ENCODE results near the gene EOLA1.
"Not testable (repeated sequence)": the region's sequence is repeated elsewhere in the genome, so short reads cannot be mapped to it uniquely, and the experiment has no call there.

EOLA1 gene

DNA sequence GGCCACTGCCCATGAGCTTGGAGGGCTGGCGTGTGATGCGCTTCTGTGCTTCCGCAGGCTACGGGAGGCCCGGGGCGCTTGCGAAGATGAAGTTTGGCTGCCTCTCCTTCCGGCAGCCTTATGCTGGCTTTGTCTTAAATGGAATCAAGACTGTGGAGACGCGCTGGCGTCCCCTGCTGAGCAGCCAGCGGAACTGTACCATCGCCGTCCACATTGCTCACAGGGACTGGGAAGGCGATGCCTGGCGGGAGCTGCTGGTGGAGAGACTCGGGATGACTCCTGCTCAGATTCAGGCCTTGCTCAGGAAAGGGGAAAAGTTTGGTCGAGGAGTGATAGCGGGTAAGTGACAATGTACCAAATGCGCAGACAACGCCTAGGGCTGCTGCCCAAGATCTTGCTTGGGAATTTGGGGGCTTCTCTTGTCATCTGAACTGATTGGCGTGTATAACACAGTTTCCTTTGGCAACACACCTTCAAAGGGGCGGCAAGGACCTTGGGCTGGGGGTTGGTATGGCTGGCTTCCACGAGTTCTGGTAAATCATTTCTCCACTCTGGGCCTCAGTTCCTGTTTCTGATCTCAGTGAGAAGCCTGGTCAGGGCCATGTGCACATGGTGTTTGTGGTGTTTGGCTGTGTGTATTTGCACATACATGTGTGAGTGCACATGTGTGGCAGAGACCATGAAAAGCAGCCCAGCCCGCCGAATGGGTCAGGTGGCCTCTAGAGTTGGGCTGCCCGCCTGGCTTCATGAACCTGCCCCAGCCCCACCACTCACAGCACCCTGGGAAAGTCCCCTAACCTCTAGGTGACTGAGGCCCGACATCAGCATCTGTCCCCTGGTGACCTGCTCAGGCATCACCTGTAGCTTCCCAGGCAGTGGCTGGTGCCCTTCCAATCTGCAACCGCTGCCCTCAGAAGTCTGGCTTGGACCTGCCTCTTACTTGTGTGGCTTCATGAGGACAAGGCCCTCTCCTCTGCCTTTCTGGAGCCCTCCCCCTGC is 5.0 kb downstream of the EOLA1 start:
- DNase-seq (ENCODE audit: low spot score in 2 of 2); H3K4me1 Mint-ChIP-seq: not testable (repeated sequence)
- ATAC-seq (ENCODE audit: low read depth) = peak; percentile 18

DNA sequence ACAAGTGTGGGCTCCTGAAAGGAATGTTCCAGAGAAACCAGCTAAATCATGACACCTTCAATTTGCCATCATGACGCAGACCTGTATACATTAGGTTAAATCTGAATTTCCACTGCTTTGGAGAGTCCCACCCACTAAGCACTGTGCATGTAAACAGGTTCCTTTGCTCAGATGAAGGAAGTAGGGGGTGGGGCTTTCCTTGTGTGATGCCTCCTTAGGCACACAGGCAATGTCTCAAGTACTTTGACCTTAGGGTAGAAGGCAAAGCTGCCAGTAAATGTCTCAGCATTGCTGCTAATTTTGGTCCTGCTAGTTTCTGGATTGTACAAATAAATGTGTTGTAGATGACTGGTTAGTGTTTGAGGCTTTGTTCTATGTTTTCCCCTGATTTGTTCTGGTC is 6.2 kb downstream of the EOLA1 start:
- H3K4me1 Mint-ChIP-seq; ATAC-seq (ENCODE audit: low read depth); H3K4me3 Mint-ChIP-seq; DNase-seq (ENCODE audit: low spot score in 2 of 2); H3K27me3 Mint-ChIP-seq; H3K27ac Mint-ChIP-seq; H3K36me3 Mint-ChIP-seq; H3K9me3 Mint-ChIP-seq: not testable (repeated sequence)

More for the DNA sequence above, 5.0 kb downstream of the EOLA1 start:
- not testable (repeated sequence) for H3K9me3 Mint-ChIP-seq, H3K27ac Mint-ChIP-seq, H3K36me3 Mint-ChIP-seq, H3K27me3 Mint-ChIP-seq, H3K4me3 Mint-ChIP-seq

DNA sequence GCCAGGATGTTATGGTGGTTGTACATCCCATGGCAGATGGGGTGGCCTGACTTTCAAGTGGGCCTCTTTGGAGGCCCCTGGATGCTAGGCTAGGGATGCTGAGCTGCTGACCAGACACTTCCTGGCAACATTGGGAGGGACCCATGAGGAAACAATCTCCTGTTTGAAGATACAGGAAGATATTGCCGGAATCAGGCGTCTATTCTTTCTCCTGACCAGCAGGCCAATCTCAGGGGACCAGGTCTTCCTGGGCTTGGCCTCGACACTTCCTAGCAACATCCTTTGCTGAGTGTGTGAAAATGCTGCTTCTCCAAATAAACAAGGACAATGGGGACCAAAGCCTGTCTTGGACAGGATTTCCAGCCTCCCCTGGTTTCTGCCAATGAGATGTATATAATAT is 7.0 kb downstream of the EOLA1 start:
- not testable (repeated sequence) for H3K27ac Mint-ChIP-seq

DNA sequence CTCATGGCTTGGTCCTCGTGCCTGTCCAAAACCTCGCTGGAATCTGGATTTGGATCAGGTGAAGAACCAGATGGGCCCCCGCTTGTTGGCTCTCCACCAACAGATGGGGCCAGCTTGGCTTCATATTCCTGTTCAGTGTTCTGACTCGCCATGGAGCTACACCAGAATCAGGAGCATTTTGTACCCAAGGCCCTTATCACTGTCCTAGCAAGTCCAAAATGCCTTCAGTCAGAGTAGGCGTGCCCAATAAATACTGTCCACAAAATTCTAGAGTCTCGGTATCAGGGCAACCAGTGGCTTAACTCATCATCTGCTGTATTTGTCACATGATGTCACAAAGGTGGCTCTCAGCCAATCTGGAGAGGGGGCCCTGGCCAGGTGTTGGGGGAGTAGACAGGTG is 8.9 kb downstream of the EOLA1 start, which contains the start of gene HSFX3:
Gene HSFX3 (minus strand): TSS at position 224 of the 400 bp plus-strand sequence. CDS start 72 bp downstream, at position 152.
- not testable (repeated sequence) for H3K27ac Mint-ChIP-seq; ATAC-seq (ENCODE audit: low read depth); H3K36me3 Mint-ChIP-seq; H3K4me3 Mint-ChIP-seq; H3K4me1 Mint-ChIP-seq; H3K27me3 Mint-ChIP-seq; H3K9me3 Mint-ChIP-seq; DNase-seq (ENCODE audit: low spot score in 2 of 2)

More for the DNA sequence above, 7.0 kb downstream of the EOLA1 start:
- ATAC-seq (ENCODE audit: low read depth); DNase-seq (ENCODE audit: low spot score in 2 of 2); H3K36me3 Mint-ChIP-seq; H3K9me3 Mint-ChIP-seq; H3K4me3 Mint-ChIP-seq; H3K27me3 Mint-ChIP-seq; H3K4me1 Mint-ChIP-seq: not testable (repeated sequence)

DNA sequence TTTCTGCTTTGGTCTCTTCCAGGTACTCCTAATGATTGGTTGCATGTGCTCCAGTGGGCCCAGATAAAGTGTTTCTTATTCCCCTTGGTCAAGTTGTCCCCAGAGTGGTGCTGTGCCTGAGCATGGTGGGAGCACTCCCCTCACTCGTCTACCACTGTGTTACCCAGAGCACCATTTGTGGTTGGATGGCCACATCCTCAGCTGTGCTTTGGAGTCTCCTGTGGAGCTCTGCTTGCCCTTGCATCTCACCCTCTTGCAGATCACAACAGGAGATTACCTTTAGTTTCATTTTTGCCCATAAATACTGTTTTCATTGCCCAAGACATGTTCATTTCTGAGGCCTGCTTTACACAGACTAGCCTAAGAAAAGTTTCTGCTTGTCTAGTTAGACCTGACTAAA is 9.6 kb downstream of the EOLA1 start:
- H3K9me3 Mint-ChIP-seq; H3K27ac Mint-ChIP-seq; H3K36me3 Mint-ChIP-seq; ATAC-seq (ENCODE audit: low read depth); DNase-seq (ENCODE audit: low spot score in 2 of 2); H3K4me1 Mint-ChIP-seq; H3K4me3 Mint-ChIP-seq; H3K27me3 Mint-ChIP-seq: not testable (repeated sequence)

DNA sequence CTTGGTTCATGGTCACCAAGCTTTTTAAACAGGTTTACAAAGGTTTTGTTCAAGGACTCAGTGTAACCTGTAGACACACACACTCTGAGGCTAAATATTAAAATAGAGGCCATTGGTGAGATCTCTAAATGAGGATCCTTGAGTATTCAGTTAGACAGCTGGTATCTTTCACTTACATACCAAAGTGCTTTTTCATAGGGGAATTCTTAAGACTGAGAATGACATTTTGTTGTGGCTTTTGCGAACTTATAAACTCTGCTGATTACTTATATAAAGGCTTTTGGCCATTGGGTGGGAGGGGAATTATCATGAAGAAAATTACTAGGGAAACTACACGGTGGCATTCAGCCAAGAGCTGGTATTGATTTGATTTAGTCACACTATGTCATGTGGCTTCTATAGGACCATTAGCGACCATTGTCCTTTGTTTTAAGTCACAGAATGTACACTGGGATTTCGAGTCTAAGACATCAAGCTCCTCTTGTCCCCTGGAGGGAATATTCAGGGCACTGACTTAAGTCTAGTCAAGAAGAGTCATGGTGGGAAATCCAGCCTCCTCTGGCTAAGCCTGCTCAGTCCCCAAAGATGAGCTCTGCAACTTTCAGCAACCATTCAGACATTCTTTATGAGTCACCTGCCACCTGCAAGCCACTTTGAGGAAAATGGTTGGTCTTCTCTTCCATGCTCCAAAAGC is 10.6 kb downstream of the EOLA1 start:
- H3K9me3 Mint-ChIP-seq; H3K27ac Mint-ChIP-seq; H3K27me3 Mint-ChIP-seq; H3K4me1 Mint-ChIP-seq; H3K36me3 Mint-ChIP-seq; DNase-seq (ENCODE audit: low spot score in 2 of 2); ATAC-seq (ENCODE audit: low read depth); H3K4me3 Mint-ChIP-seq: not testable (repeated sequence)

DNA sequence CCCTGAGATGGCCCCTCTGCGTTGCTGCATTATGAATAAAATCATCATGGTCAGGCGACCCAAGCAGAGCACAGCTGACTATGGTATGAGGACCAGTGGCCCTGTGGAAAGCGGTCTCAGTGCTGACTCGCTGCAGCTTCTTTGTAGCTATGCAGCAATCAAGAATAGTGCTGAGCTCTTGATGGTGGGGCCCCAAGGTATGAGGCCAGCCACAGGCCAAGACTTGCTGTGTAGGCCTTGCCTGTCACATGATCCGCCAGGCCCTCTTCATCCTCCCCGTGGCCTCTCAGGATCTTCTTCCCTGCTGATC is 11.1 kb downstream of the EOLA1 start:
- H3K27ac Mint-ChIP-seq; H3K4me3 Mint-ChIP-seq; H3K36me3 Mint-ChIP-seq; H3K9me3 Mint-ChIP-seq; DNase-seq (ENCODE audit: low spot score in 2 of 2); H3K4me1 Mint-ChIP-seq; H3K27me3 Mint-ChIP-seq; ATAC-seq (ENCODE audit: low read depth): not testable (repeated sequence)

DNA sequence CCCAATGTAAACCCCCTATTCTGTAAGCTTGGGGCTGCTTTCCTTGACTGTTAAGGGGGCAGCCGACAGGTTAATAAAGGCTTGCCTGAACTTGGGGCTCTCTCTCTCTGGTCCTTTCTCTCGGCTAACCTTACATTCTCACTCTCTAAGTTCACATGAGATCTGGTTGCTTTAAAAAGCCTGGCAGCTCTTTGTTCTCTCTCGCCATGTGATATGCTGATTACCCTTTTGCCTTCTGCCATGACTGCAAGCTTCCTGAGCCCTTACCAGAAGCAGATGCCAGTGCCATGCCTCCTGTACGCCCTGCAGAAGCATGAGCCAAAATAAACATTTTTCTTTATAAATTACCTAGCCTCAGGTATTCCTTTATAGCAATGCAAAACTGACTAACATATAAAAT is 14.4 kb downstream of the EOLA1 start:
- not testable (repeated sequence) for ATAC-seq (ENCODE audit: low read depth); H3K4me1 Mint-ChIP-seq; H3K27me3 Mint-ChIP-seq; H3K4me3 Mint-ChIP-seq; H3K27ac Mint-ChIP-seq; H3K36me3 Mint-ChIP-seq; H3K9me3 Mint-ChIP-seq; DNase-seq (ENCODE audit: low spot score in 2 of 2)

DNA sequence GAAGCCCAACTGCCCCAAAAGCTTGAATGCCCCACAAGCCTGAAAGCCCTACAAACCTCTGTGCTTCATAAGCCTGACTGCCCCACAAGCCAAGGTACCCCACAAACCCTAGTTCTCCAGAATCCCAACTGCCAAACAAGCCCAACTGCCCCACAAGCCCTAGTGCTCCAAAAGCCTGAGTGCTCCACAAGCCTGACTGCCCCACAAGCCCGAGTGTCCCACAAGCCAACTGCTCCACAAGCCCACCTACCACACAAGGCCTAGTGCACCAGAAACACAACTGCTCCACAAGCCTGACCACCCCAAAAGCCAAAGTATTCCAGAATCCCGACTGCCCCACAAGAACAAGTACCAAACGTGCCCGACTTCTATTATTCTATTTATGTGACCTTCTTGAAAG is 22.5 kb downstream of the EOLA1 start:
- peak overlapping the region; percentile 15 for H3K27ac Mint-ChIP-seq
- H3K27me3 Mint-ChIP-seq = no peaks in the 10 kb centered on the region
- no peaks in the 10 kb centered on the region for H3K9me3 Mint-ChIP-seq
- H3K36me3 Mint-ChIP-seq = no peaks in the 10 kb centered on the region
- ATAC-seq (ENCODE audit: low read depth) = no peak
- DNase-seq (ENCODE audit: low spot score in 2 of 2) = no peak
- no peak overlapping the region for H3K4me3 Mint-ChIP-seq
- no peaks in the 10 kb centered on the region for H3K4me1 Mint-ChIP-seq

DNA sequence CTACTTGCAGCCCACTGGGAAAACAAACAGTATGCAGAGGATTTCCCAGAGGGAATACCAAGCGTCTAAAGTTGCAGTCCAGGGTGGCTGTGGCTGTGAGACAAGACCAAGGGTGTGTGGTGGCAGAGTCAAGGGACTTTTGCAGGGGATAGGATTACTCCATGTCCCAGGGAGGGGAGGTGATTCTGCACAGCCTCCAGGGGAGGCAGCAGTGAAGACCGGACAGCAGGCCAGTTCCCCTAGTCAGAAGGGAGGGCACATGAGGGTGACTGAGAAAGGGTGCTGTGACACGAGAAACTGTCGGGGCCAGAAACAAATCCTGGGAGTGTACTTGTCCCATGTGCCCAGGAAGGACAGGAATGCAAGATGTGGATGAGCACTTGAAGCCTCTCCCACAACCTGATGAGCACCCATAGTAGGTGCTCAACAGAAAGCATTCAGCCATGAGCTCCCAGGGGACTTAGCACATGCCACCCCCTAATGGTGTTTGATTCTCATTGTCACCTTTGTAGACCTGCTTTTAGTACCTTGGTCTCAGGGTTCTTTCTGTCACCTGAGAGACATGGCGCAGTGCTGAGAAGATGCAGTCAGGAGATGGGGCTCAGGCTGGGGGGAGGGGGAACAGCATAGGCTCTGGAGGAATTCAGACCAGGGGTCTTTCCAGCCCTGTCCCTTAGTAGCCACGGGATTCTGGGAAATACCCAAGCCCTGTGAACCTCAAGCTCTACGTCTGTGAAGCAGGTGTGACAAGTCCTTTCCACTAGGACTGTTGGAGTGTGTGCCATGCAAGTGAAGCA is 27.0 kb downstream of the EOLA1 start:
- H3K36me3 Mint-ChIP-seq = no peaks in the 10 kb centered on the region
- H3K27me3 Mint-ChIP-seq = peaks cover 3% of the 10 kb centered on the region
- H3K27ac Mint-ChIP-seq = no peak overlapping the region
- no peaks in the 10 kb centered on the region for H3K4me1 Mint-ChIP-seq
- DNase-seq (ENCODE audit: low spot score in 2 of 2) (no peak), ATAC-seq (ENCODE audit: low read depth) (no peak)
- no peak overlapping the region for H3K4me3 Mint-ChIP-seq
- no peaks in the 10 kb centered on the region for H3K9me3 Mint-ChIP-seq

DNA sequence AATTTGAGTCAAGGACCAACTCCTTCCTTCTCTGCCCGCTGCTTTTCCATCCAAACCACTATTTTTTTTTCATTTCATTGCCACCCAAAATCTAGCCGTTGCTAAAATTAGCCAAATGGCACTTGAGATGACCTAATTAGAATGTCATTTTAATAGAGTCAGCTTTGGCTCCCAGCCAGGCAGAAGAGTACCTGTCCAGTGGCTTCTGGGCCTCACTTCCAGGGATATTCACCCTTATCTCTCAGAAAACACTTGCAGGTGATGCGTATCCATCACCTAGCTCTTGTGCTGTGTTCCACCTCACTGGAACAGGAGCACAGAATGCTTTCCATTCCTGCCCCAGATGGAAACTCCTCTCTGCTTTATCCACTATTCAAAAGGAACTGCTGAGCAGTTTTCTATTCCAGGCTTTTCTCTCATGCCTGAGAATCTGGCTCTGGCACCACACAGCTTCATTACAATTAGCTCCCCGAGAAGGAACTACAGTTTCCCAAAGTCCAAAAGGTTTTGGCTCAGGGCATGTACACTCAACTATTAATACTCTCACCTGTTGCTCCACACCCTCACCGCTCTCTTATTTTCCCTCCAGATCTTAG is 28.0 kb downstream of the EOLA1 start:
- no peak overlapping the region for H3K4me3 Mint-ChIP-seq
- no peak overlapping the region for H3K27ac Mint-ChIP-seq
- H3K4me1 Mint-ChIP-seq = no peaks in the 10 kb centered on the region
- H3K27me3 Mint-ChIP-seq = peaks cover 3% of the 10 kb centered on the region
- DNase-seq (ENCODE audit: low spot score in 2 of 2) (no peak), ATAC-seq (ENCODE audit: low read depth) (no peak)
- no peaks in the 10 kb centered on the region for H3K36me3 Mint-ChIP-seq
- no peaks in the 10 kb centered on the region for H3K9me3 Mint-ChIP-seq

DNA sequence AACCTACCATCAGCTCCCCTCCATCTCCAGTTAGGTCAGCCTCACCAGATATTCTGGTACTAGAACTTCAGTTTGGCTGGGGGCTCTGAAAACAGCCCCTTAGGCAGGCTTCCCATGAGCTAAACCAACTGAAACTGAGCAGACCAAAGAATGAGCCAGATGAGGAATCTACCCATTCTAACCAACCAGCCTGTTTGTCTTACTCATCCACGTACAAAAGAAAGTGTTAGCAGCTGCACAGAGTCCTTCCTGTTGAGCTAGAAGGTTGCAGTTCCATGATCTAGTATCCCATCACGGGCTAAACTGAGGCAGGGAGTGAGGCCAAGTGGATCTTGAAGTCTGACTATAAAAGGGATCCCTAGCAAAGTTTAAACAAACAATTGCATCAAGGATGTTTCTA is 29.0 kb downstream of the EOLA1 start:
- Mint-ChIP-seq H3K4me1 (no peaks in the 10 kb centered on the region), H3K36me3 (no peaks in the 10 kb centered on the region), H3K27me3 (peaks cover 3% of the 10 kb centered on the region), H3K9me3 (no peaks in the 10 kb centered on the region), H3K27ac (no peak overlapping the region), H3K4me3 (no peak overlapping the region)
- DNase-seq (ENCODE audit: low spot score in 2 of 2) (no peak), ATAC-seq (ENCODE audit: low read depth) (no peak)

DNA sequence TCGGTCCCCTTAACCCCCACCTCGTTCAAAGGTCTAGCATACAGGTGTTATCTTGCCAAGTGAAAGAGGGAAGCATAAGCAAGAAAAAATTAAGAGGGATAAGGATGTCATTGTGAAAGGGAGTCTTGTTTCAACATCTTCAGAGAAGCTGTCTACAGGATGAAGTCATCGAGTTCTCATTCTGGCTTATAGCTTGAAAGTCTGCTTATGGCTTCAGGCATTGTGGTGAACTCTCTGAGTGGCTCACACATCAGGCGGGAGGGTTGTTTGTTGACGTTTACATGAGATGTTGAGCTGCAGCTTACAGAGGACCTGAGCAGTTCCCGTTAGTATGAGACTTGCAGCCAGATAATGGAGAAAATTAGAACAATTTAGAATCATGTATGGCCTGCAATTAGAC is 29.9 kb downstream of the EOLA1 start:
- DNase-seq (ENCODE audit: low spot score in 2 of 2) (no peak), ATAC-seq (ENCODE audit: low read depth) (no peak)
- no peaks in the 10 kb centered on the region for H3K9me3 Mint-ChIP-seq
- no peak overlapping the region for H3K4me3 Mint-ChIP-seq
- H3K27me3 Mint-ChIP-seq = peaks cover 3% of the 10 kb centered on the region
- H3K36me3 Mint-ChIP-seq = no peaks in the 10 kb centered on the region
- no peak overlapping the region for H3K27ac Mint-ChIP-seq
- no peaks in the 10 kb centered on the region for H3K4me1 Mint-ChIP-seq

DNA sequence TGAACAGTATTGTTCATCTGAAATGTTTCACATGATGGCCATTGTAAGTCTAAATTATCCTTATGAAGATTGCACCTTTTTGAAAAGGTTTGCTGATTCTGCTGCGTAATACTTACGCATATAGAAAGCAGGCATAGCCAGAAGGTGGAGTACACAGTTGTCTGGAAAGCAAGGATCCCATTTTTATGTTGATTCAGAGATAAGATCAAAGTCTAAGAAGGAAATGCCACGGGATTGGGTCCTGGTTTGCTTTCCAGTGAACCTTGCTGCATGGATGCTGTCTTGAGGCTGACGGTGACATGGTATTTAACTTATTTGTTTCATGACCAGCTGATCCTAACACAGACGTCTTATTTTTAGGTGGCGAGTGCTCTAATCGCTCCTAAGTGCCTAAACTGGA is 31.0 kb downstream of the EOLA1 start:
- ATAC-seq (ENCODE audit: low read depth) (no peak), DNase-seq (ENCODE audit: low spot score in 2 of 2) (no peak)
- no peaks in the 10 kb centered on the region for H3K9me3 Mint-ChIP-seq
- H3K27ac Mint-ChIP-seq = no peak overlapping the region
- no peak overlapping the region for H3K4me3 Mint-ChIP-seq
- no peaks in the 10 kb centered on the region for H3K36me3 Mint-ChIP-seq
- H3K27me3 Mint-ChIP-seq = peaks cover 3% of the 10 kb centered on the region
- H3K4me1 Mint-ChIP-seq = no peaks in the 10 kb centered on the region

Measured in memory B cell (primary cell).